Midbrain (tissue), 1 donor: ENCODE results near the gene AXIN2.

Source experiments
- DNase-seq: peaks from one replicate; lab custom pipeline; 2025; lab: John Stamatoyannopoulos, UW

AXIN2 gene

GRCh38 chr17:65561452-65562205, at the start of gene AXIN2:
Gene AXIN2 (minus strand): TSS chr17:65561648. CDS start chr17:65558620, 3,028 bp downstream.
- peak; percentile 89 for DNase-seq

GRCh38 chr17:65609749-65610148, 48.3 kb upstream of the AXIN2 start:
- no peak for DNase-seq

- DNase-seq: no peak
These were observed 47.8 kb upstream of the AXIN2 start for GRCh38 chr17:65609286-65609685.

GRCh38 chr17:65604070-65604469, 42.6 kb upstream of the AXIN2 start:
- DNase-seq: no peak

- DNase-seq: no peak
These were observed 40.4 kb upstream of the AXIN2 start for GRCh38 chr17:65601881-65602280.

GRCh38 chr17:65601145-65601544, 39.7 kb upstream of the AXIN2 start:
- DNase-seq: no peak

GRCh38 chr17:65600518-65600917, 39.1 kb upstream of the AXIN2 start:
- DNase-seq: no peak

GRCh38 chr17:65599650-65600049, 38.2 kb upstream of the AXIN2 start:
- DNase-seq: no peak

GRCh38 chr17:65598746-65599145, 37.3 kb upstream of the AXIN2 start:
- DNase-seq: no peak

- DNase-seq: no peak
These were observed 33.7 kb upstream of the AXIN2 start for GRCh38 chr17:65595071-65595656.

GRCh38 chr17:65593855-65594845, 32.7 kb upstream of the AXIN2 start:
- no peak for DNase-seq

GRCh38 chr17:65593092-65593854, 31.8 kb upstream of the AXIN2 start:
- no peak for DNase-seq

- DNase-seq: no peak
These were observed 30.9 kb upstream of the AXIN2 start for GRCh38 chr17:65592125-65592965.

- no peak for DNase-seq
These were observed 27.9 kb upstream of the AXIN2 start for GRCh38 chr17:65589321-65589720.

- no peak for DNase-seq
These were observed 26.8 kb upstream of the AXIN2 start for GRCh38 chr17:65588181-65588808.

- DNase-seq: no peak
These were observed 26.2 kb upstream of the AXIN2 start for GRCh38 chr17:65587534-65588180.

GRCh38 chr17:65586899-65587298, 25.5 kb upstream of the AXIN2 start:
- DNase-seq: no peak

GRCh38 chr17:65584604-65585521, 23.4 kb upstream of the AXIN2 start:
- no peak for DNase-seq
